ENCODE data around the gene GAK. TPM values are rescaled to one million over a fixed set of nuclear protein-coding genes. Genes with fewer than 3 reads are reported as not detected.

GAK gene
- polyA plus RNA-seq, 1 donor from 2014 or later: 58.8 TPM

- H3K79me2 ChIP-seq (replicated peaks; ENCODE audit: insufficient read depth, low read length): no peaks in the 10 kb centered on the region
- no peak overlapping the region for H3K4me2 ChIP-seq (ENCODE audit: low read length)
- no peak overlapping the region for H3K9ac ChIP-seq (ENCODE audit: low read length)
- no peak overlapping the region for H2AFZ ChIP-seq (ENCODE audit: low read depth, low read length)
- no peaks in the 10 kb centered on the region for H3K36me3 ChIP-seq (ENCODE audit: insufficient read depth, low read length)
- no peak overlapping the region for H3K4me3 ChIP-seq (ENCODE audit: low read length)
- H3K27ac ChIP-seq (ENCODE audit: low read length): no peak overlapping the region
- no peaks in the 10 kb centered on the region for H3K9me2 ChIP-seq (ENCODE audit: insufficient read depth, low read length)
- H3K27me3 ChIP-seq (ENCODE audit: insufficient read depth, low read depth, low read length): no peaks in the 10 kb centered on the region
- H3K9me3 ChIP-seq (ENCODE audit: low read length): no peaks in the 10 kb centered on the region
- no peak for TF ChIP-seq SMC3 (conservative IDR thresholded peaks at IDR 0.05; ENCODE audit: poor library complexity)
- TF ChIP-seq REST (IDR thresholded peaks at IDR 0.05; ENCODE audit: borderline replicate concordance): no peak
- no peak for TF ChIP-seq MXI1 (conservative IDR thresholded peaks at IDR 0.05; ENCODE audit: poor library complexity, severe bottlenecking)
- no peak for TF ChIP-seq EP300 (conservative IDR thresholded peaks at IDR 0.05; ENCODE audit: poor library complexity, severe bottlenecking)
- no peak for TF ChIP-seq EZH2 (IDR thresholded peaks at IDR 0.05; ENCODE audit: borderline replicate concordance, insufficient read depth, low read length, poor library complexity, severe bottlenecking)
- no peak for TF ChIP-seq TAF1 (IDR thresholded peaks at IDR 0.05; ENCODE audit: low read depth)
- no peak for TF ChIP-seq POLR2AphosphoS5 (IDR thresholded peaks at IDR 0.05)
- TF ChIP-seq RAD21 (conservative IDR thresholded peaks at IDR 0.05): no peak
- H3F3A ChIP-seq (ENCODE audit: insufficient read depth, low read length, poor library complexity, severe bottlenecking): no peaks in the 10 kb centered on the region
- no peaks in the 10 kb centered on the region for H4K20me1 ChIP-seq (ENCODE audit: insufficient read depth)
Measured at GRCh38 chr4:958696-959337, 26.7 kb upstream of the GAK start.

- Histone ChIP-seq H3K9me2 (ENCODE audit: insufficient read depth, low read length) (no peaks in the 10 kb centered on the region), H3K4me2 (ENCODE audit: low read length) (no peak overlapping the region), H3K27ac (ENCODE audit: low read length) (no peak overlapping the region), H3K36me3 (ENCODE audit: insufficient read depth, low read length) (no peaks in the 10 kb centered on the region), H4K20me1 (ENCODE audit: insufficient read depth) (no peaks in the 10 kb centered on the region), H3K27me3 (ENCODE audit: insufficient read depth, low read depth, low read length) (no peaks in the 10 kb centered on the region), H3K9me3 (ENCODE audit: low read length) (no peaks in the 10 kb centered on the region), H2AFZ (ENCODE audit: low read depth, low read length) (no peak overlapping the region), H3K79me2 (replicated peaks; ENCODE audit: insufficient read depth, low read length) (no peaks in the 10 kb centered on the region), H3K4me3 (ENCODE audit: low read length) (no peak overlapping the region), H3F3A (ENCODE audit: insufficient read depth, low read length, poor library complexity, severe bottlenecking) (no peaks in the 10 kb centered on the region), H3K9ac (ENCODE audit: low read length) (no peak overlapping the region)
- TF ChIP-seq POLR2AphosphoS5 (IDR thresholded peaks at IDR 0.05) (no peak), CTCF (IDR thresholded peaks at IDR 0.05; ENCODE audit: poor library complexity, severe bottlenecking) (no peak), EP300 (conservative IDR thresholded peaks at IDR 0.05; ENCODE audit: poor library complexity, severe bottlenecking) (no peak)
Measured at GRCh38 chr4:958314-958665, 26.2 kb upstream of the GAK start.
